LoVo (cell line): ENCODE measurements around the gene WDR31.
A peak's percentile ranks its signal among the peaks of the same experiment; 100 is the strongest.
"Not testable (repeated sequence)": the region's sequence is repeated elsewhere in the genome, so short reads cannot be mapped to it uniquely, and the experiment has no call there.

Experiments used
- DNase-seq: peaks from one replicate; pipeline ENCODE4 v3.0.0-alpha.2; 2016; ENCODE audit warnings: low spot score

Gene WDR31

DNA sequence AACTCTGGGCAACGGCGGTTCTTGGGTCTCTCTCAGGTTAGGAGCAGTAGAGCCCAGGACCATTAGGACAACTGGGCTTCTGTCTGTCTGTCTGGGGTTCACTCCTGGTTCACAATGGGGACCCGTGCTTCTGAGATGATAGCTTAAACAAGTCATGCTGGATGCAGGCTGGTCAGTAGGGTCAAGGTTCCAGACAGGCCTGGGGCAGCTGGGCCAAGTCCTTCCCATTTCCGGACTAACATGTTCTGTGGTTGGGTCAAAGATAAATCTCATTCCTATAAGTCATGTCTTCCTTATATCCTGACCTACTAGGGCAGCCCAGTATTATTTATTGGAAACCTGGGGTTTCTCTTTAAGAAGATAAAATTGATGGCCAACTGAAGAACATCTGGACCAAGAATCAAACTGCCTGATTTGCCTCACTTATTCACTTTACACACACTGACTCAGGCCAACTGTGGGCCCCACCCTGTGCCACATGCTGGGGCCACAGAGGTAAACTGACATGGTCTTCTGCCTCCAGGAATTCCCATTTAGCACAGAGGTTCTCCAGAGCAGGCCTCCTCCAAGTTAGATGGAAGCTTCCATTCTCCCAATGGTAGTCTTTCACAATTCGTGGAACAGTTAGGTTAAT, 28.4 kb upstream of the WDR31 start:
- no peak for DNase-seq

DNA sequence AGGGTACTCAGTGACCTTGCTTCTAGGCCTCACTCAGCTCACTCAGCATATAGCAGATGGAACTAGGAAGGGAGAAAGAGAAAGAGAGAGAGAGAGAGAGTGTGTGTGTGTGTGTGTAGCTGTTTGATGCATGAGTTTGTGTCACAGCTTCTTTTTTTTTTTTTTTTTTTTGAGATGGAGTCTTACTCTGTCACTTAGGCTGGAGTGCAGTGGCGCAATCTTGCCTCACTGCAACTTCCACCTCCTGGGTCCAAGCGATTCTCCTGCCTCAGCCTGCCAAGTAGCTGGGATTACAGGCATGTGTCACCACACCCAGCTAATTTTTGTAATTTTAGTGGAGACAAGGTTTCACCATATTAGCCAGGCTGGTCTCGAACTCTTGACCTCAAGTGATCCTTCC, 25.6 kb upstream of the WDR31 start:
- DNase-seq = not testable (repeated sequence)

DNA sequence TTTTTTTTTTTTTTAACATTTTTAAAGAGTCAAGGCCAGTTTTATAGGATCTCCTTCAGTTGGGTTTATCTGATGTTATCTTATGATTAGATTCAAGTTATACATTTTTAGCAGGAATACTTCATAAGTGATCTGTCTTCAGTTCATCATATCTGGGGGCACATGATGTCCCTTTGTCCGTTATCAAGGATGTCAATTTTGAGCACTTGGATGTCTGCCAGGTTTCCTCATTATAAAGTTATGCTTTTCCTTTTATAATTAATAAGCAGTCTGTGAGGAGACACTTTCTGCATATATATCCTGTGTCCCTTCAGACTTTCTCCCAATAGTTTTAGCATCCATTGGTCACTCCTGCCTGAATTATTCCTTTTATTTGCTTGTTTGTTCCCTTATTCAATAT, 24.9 kb upstream of the WDR31 start:
- no peak for DNase-seq

DNA sequence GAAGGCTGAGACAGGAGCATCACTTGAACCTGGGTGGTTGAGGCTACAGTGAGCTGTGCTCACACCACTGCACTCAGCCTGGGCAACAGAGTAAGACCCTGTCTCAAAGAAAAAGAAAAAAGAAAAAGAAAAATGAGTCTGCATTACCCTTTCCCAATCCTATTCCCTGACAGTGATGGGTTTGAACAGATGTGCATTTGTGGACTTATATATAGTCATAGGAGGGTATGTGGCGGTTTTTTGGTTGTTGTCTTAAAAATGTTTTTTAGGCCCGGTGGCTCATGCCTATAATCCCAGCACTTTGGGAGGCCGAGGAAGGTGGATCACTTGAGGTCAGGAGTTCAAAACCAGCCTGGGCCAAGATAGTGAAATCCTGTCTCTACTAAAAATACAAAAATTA, 23.3 kb upstream of the WDR31 start:
- DNase-seq = no peak

GRCh38 chr9:113361304-113362018, 21.4 kb upstream of the WDR31 start:
- DNase-seq = no peak

GRCh38 chr9:113360242-113360842, 20.3 kb upstream of the WDR31 start:
- DNase-seq = no peak

DNA sequence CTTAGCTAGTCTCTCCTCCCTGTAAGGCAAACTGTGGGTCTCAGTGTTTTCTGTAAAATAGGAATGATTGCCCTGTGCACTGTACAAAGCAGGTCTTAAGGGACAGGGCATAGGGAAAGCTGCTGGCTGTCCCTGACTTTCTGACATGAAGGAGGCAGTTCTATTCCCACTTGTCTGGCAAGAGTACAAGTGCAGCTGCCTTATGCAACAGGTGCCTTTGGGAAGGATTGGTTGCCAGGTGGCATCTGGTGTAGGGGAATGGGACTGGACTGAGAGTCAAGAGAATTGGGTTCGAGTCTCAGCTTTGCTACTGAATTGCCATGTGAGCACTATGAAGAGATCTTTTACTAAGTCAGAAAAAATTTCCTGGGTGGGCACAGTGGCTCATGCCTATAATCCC, 19.3 kb upstream of the WDR31 start:
- no peak for DNase-seq

DNA sequence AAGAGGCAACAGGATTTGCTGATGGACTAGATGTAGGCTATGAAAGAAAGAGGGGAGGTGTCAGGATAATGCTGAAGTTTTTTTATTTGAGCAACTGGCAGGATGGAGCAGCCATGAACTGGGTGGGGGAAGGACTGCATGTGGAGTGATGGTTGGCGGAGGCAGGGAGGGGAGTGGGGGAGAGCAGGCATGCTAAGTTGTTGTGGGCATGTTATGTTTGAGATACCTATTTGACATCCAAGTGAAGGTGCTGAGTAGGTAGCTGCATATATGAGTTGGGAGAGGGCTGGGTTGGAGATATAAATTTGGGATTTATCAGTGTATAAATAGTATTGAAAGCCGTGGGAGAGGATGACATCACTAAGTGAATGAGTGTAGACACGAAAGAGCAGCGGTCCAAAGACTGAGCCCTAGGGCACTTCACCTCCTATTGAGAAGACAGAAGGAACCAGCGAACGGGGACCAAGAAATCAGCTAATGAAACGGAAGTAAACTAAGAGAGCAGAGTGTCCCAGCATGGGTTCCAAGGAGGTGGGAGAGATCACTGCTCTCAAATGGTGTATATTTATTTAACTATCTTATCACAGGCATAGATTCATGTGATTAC, 16.7 kb upstream of the WDR31 start:
- DNase-seq = no peak

GRCh38 chr9:113355040-113355596, 15.0 kb upstream of the WDR31 start:
- DNase-seq = no peak

DNA sequence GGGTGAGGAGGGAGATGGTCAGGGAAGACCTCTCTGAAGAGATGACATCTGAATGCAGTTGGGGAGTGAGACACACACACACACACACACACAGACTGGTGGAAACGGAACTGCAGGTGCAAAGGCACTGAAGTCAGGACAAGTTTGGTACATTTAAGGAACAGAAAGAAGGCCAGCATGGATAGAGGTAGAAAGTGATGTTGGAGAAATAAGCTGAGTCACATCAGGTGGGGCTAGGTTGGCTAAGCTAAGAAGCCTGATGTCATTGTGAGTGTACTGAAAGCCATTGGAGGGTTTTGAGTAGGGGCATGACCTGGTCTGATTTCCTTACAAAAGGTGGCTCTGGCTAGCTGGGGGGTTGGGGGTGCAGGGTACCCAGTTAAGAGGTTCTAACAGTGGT, 12.3 kb upstream of the WDR31 start:
- no peak for DNase-seq

- DNase-seq = no peak
Measured at GRCh38 chr9:113352006-113352405, 11.9 kb upstream of the WDR31 start.

GRCh38 chr9:113350937-113351336, 10.9 kb upstream of the WDR31 start:
- no peak for DNase-seq

GRCh38 chr9:113350107-113350661, 10.1 kb upstream of the WDR31 start:
- no peak for DNase-seq

DNA sequence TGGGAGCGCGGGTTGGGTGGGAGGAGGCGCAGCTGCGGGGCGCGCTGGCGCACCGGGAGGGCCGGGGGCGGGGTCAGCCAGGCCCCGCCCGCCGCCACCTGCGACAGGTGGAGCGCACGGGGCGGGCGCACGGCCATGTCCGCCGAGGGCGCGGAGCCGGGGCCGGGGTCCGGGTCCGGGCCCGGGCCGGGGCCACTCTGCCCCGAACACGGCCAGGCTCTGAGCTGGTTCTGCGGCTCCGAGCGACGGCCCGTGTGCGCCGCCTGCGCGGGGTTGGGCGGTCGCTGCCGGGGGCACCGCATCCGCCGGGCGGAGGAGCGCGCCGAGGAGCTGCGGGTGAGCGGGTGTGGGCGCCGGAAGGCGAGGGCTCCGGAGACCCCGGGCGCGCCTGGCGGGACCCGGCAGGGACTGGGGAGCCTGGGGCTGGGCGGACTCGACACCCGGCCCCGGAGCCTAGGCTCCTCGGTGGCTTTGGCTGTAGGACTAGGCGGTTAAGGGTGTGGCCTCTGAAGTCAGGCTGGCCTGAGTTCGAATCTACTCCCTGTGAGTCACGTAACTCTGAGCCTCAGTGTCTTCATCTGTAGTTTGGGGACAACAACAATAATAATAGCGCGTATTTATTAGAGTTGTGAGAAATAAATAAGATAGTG, 9.5 kb upstream of the WDR31 start, which contains the start of gene BSPRY:
Gene BSPRY, plus strand, starts transcription at position 97 of the 650 bp plus-strand sequence. Its CDS starts 39 bp downstream, at position 136.
- DNase-seq = peak; percentile 69

DNA sequence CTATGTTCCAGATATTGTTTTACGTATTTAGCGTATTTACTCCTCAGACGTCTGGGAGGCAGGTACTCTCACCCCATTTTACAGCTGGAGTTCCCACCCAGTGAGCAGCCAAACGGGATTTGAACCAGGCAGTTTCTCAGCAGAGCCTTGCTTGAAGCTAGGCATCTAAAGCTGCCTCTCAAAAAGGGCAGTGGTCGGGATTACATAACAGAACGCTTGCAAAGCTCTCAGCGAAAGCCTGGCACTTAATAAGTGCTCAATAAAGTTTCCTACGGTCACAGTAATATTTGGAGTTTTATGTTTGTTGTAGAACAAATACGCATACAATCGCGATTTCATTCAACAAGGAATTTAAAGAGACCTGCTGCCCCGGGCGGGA, 9.0 kb upstream of the WDR31 start:
- no peak for DNase-seq

- no peak for DNase-seq
Measured at GRCh38 chr9:113348437-113348836, 8.4 kb upstream of the WDR31 start.

- DNase-seq = no peak
Measured at GRCh38 chr9:113345671-113346070, 5.6 kb upstream of the WDR31 start.

- no peak for DNase-seq
Measured at GRCh38 chr9:113345190-113345589, 5.1 kb upstream of the WDR31 start.

GRCh38 chr9:113343732-113344231, 3.7 kb upstream of the WDR31 start:
- DNase-seq = peak; percentile 8

- peak; percentile 70 for DNase-seq
Measured at GRCh38 chr9:113341712-113342410, 1.8 kb upstream of the WDR31 start.

- no peak for DNase-seq
Measured at GRCh38 chr9:113337714-113338113, 2.4 kb downstream of the WDR31 start.
